Gastroesophageal sphincter (tissue), 4 donors: ENCODE measurements around the gene CD274. TPM values are rescaled to one million over a fixed set of nuclear protein-coding genes. Genes with fewer than 3 reads are reported as not detected.

Source experiments
- ATAC-seq: fragments of 150-250 bp; one replicate; pipeline ENCODE4 v1.9.1; 2016; ENCODE audit warnings: mild to moderate bottlenecking, moderate library complexity
- H3K27ac ChIP-seq, 4 donors: fragments of 200-600 bp; sonication (generic) in 3 of 4; 1 replicate in 3 of 4; 2 replicates in 1 of 4; pipeline ENCODE4 v1.5.1; 2016 to 2019
- H3K27me3 ChIP-seq: fragments of 200-600 bp; sonication (generic); one replicate; pipeline ENCODE4 v1.5.1; 2019
- H3K36me3 ChIP-seq, 2 donors: fragments of 200-600 bp; sonication (generic); one replicate each; pipeline ENCODE4 v1.5.1; 2019; ENCODE audit warnings: control low read depth in 1 of 2
- H3K4me1 ChIP-seq, 3 donors: fragments of 200-600 bp; sonication (generic); 1 replicate in 2 of 3; 2 replicates in 1 of 3; pipeline ENCODE4 v1.5.1; 2016 to 2019; ENCODE audit warnings: control low read depth in 2 of 3
- H3K4me3 ChIP-seq, 2 donors: fragments of 200-600 bp; sonication (generic); one replicate each; pipeline ENCODE4 v1.5.1; 2019; ENCODE audit warnings: mild to moderate bottlenecking in 1 of 2, moderate library complexity in 1 of 2
- H3K9me3 ChIP-seq, 3 donors: fragments of 200-600 bp; sonication (generic); one replicate each; pipeline ENCODE4 v1.5.1; 2017 to 2019; ENCODE audit warnings: control low read depth in 2 of 3
- EP300 ChIP-seq: sonication (generic); formaldehyde crosslinking; IDR thresholded peaks from one replicate; pipeline ENCODE4 v1.6.1; 2017; ENCODE audit warnings: antibody characterized with exemption, mild to moderate bottlenecking
- POLR2A ChIP-seq, 2 donors: fragments of 450-650 bp; IDR thresholded peaks; one replicate each; pipeline ENCODE4 v1.6.1; 2017; ENCODE audit warnings: antibody characterized with exemption in 2 of 2, mild to moderate bottlenecking in 2 of 2, moderate library complexity in 1 of 2
- POLR2AphosphoS5 ChIP-seq: sonication (generic); formaldehyde crosslinking; IDR thresholded peaks from one replicate; pipeline ENCODE4 v1.6.1; 2017; ENCODE audit warnings: antibody characterized with exemption
- WGBS, 2 donors: methylation state at CpG; one replicate each; pipeline ENCODE4 v1.1.5; 2018; ENCODE audit warnings: low coverage in 1 of 2; 5-methylcytosine and 5-hydroxymethylcytosine counted together
- total RNA-seq, 4 donors: library from RNA; depleted of rRNA; stranded (reverse); fragments of >200 nt; gene quantifications; one replicate each; pipeline ENCODE4 v1.1.0, GENCODE V29; 2016
- TF ChIP-seq, protein P1 (sequence below), 4 experiments: fragments of 200-600 bp in 2 of 4; fragments of 450-650 bp in 2 of 4; sonication (generic) in 1 of 4; IDR thresholded peaks; one replicate each; pipeline ENCODE4 v1.5.1; 2017 to 2019; ENCODE audit warnings: antibody characterized with exemption in 4 of 4, mild to moderate bottlenecking in 2 of 4, moderate library complexity in 2 of 4

The CD274 gene
- total RNA-seq, 4 donors from 2014 or later: 0.73 to 3.6 (median 2.7) TPM

GRCh38 chr9:5516453-5517220 is 66.3 kb downstream of the CD274 start:
- H3K4me3 ChIP-seq: no peak overlapping the region
- 100% methylated on average over 1 of the region's 10 CpGs; no CpG with 5 or more reads in 1 of the 2 donors for WGBS, 2 donors

DNA sequence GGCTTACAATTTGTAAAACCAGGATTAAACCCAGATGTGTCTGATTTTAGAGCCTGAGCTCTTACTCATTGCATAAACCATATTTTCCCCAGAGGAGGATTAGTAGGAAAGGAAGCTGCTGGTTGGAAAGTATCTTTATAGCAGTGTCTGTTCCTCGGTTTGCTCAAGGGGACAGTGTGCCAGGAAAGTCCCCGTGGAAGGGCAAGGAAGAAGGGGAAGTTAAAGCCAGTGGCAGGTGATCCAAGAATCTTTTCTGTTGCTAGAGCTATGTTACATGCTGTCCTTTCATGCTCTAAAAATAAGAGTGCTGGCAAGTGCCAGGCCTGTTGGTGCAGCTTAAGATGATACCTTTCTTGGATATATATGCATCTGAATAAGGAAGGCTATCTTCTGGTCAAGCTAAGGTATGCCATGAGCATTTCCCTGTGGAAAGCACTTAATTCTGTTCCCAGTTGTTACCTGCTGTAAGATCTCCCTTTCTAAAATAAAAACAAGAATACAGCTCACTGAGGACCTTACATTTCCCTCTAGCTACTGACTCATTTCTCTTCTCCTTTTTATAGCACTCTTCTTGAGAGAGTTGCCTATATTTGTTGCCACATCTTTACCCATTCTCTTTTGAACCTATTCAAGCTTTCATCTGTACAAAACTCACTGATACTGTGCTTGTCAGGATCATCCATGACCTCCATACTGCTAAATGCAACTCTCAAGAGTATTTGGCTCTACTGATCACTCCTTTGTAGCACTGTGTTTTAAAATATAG is 68.0 kb downstream of the CD274 start:
- H3K4me3 ChIP-seq: no peak overlapping the region
- H3K36me3 ChIP-seq: peaks cover 0 to 2% of the 10 kb centered on the region in 2 donors
- no peak overlapping the region for H3K27ac ChIP-seq
- no peak for ATAC-seq
- no peaks in the 10 kb centered on the region for H3K27me3 ChIP-seq
- peaks cover 0 to 18% (median 3%) of the 10 kb centered on the region in 3 donors for H3K4me1 ChIP-seq
- no peak for TF ChIP-seq POLR2A (IDR thresholded peaks at IDR 0.05)
- no peaks in the 10 kb centered on the region for H3K9me3 ChIP-seq
- 15 to 28% methylated on average over 2 of the region's 2 CpGs for WGBS, 2 donors

More at GRCh38 chr9:5516453-5517220, 66.3 kb downstream of the CD274 start:
- no peaks in the 10 kb centered on the region for H3K36me3 ChIP-seq
- H3K27me3 ChIP-seq: no peaks in the 10 kb centered on the region
- no peak for ATAC-seq
- H3K4me1 ChIP-seq: peaks cover 0 to 18% (median 3%) of the 10 kb centered on the region in 3 donors
- H3K9me3 ChIP-seq: no peaks in the 10 kb centered on the region
- no peak overlapping the region for H3K27ac ChIP-seq
- TF ChIP-seq POLR2AphosphoS5 (no peak), POLR2A (IDR thresholded peaks at IDR 0.05) (no peak), EP300 (no peak)
- TF ChIP-seq, protein P1, sequence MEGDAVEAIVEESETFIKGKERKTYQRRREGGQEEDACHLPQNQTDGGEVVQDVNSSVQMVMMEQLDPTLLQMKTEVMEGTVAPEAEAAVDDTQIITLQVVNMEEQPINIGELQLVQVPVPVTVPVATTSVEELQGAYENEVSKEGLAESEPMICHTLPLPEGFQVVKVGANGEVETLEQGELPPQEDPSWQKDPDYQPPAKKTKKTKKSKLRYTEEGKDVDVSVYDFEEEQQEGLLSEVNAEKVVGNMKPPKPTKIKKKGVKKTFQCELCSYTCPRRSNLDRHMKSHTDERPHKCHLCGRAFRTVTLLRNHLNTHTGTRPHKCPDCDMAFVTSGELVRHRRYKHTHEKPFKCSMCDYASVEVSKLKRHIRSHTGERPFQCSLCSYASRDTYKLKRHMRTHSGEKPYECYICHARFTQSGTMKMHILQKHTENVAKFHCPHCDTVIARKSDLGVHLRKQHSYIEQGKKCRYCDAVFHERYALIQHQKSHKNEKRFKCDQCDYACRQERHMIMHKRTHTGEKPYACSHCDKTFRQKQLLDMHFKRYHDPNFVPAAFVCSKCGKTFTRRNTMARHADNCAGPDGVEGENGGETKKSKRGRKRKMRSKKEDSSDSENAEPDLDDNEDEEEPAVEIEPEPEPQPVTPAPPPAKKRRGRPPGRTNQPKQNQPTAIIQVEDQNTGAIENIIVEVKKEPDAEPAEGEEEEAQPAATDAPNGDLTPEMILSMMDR (IDR thresholded peaks at IDR 0.05): no peak

DNA sequence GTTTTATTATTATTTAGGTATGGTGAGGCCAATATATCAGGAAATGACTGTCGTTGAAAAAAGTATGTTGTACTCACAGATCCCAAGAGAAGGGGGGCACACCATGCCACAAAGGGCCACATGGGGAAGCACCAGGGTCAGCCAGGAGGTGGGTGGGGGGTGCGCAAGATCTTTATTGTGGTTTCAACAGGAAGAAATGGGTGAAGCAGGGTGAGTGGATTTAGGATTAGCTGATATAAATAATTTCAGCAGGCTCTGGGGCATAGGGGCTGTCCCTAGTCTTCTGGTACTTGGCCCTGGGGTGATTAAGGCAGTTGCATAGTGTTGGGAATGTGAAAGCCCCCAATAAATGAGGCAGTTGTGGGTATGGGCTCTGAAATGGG is 68.6 kb downstream of the CD274 start:
- H3K27me3 ChIP-seq: no peaks in the 10 kb centered on the region
- no peaks in the 10 kb centered on the region for H3K9me3 ChIP-seq
- H3K4me3 ChIP-seq: no peak overlapping the region
- TF ChIP-seq, protein P1 (IDR thresholded peaks at IDR 0.05): no peak
- no peak for TF ChIP-seq POLR2AphosphoS5
- TF ChIP-seq EP300: no peak
- no peak for TF ChIP-seq POLR2A (IDR thresholded peaks at IDR 0.05)
- H3K27ac ChIP-seq: no peak overlapping the region
- peaks cover 0 to 5% of the 10 kb centered on the region in 2 donors for H3K36me3 ChIP-seq
- H3K4me1 ChIP-seq: peaks cover 0 to 18% (median 3%) of the 10 kb centered on the region in 3 donors
- 39 to 53% methylated on average over 2 of the region's 2 CpGs for WGBS, 2 donors
- no peak for ATAC-seq

Other genes starting within 250 kb of the CD274 start
- not detected for gene INSL4, start 219.1 kb upstream of the CD274 start, total RNA-seq
- gene RLN2, start 145.8 kb upstream of the CD274 start, total RNA-seq: not detected
- gene RLN1, start 110.7 kb upstream of the CD274 start, total RNA-seq: not detected
- gene PLGRKT, start 12.6 kb upstream of the CD274 start, total RNA-seq: 10 to 100 TPM in 3 of 4 donors, 1 to 10 TPM in 1; 8.8 to 22.6 (median 13.3) TPM
- gene PDCD1LG2, start 60.0 kb downstream of the CD274 start, total RNA-seq: 1 to 10 TPM in 3 of 4 donors, under 1 TPM in 1; 0.47 to 4.6 (median 2.4) TPM
- gene RIC1, start 178.6 kb downstream of the CD274 start, total RNA-seq: 10 to 100 TPM; 39.2 to 60.5 (median 47.2) TPM